Epidermal melanocyte (primary cell): Measurements from ENCODE around the gene TRIM71.

Source experiments
- DNase-seq: peaks from one replicate; pipeline ENCODE4 v3.0.0; 2011; ENCODE audit warnings: low spot score; ENCODE audit not compliant: insufficient read length

The TRIM71 gene

DNA sequence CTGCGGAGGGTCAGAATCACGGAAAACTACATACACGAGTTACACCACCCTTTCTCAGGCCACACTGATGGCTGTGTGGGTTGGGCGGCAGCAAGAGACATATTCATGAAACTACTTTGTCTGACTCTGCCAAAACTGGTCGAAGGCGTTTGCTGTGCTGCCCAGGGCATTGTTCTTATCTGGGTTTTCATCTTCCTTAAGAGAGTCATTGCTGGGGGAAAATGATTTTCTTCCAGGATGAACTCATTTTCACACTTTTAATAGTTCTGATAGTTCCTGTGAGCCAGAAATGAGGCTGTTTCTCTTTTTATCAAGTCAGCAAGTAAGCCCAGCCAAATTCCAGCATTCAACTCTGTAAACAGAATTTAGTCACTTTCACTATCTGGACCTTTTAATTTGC lies 47.6 kb downstream of the TRIM71 start:
- no peak for DNase-seq

- no peak for DNase-seq
Measured at GRCh38 chr3:32866533-32866932, 48.7 kb downstream of the TRIM71 start.

GRCh38 chr3:32867954-32868353 lies 50.2 kb downstream of the TRIM71 start:
- DNase-seq, result no peak

DNA sequence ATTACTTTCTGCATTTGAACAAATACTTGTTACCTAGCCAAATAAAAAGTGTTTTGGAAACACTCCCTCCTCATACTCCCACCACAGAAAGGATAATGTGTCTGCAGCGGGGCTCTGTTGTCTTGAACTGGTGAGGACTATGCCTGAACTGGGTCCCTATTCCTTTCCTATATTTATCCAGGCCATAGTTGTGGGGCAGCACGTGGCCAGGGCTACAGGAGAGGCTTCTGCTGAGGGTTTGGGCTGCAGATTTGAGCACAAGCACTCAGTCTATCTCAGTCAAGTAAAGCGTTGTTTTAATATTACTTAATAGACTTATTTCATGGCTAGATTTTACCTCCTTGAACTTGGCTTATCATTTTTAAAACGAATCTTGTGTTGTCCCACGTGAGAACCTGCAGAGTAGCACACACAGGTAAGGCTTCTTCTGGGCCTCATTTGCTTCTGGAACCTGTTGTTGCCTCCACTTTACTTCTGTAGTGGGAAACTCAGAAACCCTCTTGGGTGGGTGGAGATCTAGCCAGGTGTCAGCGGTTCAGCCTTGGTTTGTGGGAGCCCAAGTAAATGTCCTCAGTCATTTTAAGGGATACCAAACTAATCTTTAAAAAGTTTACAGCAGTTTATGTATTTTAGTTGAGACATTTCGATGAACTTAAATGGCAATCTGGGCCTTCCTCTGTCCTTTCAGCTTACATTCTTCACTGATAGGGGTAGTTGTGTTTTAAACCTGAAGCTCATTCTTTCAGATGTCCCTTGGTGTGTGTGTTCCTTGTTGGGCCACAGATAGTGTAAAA lies 51.1 kb downstream of the TRIM71 start:
- DNase-seq, result no peak

DNA sequence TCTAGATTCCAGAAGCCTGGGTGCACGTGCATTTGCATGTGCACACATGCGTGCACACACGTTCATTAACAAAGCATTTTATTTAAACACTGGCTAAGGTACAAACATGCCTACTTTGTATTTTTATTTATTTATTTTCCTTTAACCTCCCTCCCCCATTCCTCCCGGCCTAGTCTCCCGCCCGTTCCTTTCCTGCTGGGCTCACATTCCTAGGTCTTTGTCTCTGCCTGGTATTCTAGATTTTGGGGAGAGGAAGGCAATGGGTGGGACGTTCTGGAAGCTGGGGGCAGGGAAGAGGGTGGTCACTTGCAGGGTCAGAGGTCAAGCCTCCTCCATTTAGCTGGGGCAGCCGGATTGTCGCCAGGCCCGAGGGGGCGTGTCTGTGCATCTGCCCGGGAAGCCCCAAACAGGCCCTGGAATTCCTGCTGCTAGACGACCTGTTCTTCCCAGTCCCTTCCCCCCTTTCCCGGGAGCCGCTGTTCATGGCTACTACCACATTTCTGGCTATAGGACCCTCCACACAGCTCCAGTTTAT lies 51.8 kb downstream of the TRIM71 start:
- no peak for DNase-seq

GRCh38 chr3:32870373-32871095 lies 52.7 kb downstream of the TRIM71 start:
- DNase-seq, result no peak

- DNase-seq, result no peak
Measured at GRCh38 chr3:32871273-32871672, 53.5 kb downstream of the TRIM71 start.

- no peak for DNase-seq
Measured at GRCh38 chr3:32872487-32873382, 54.9 kb downstream of the TRIM71 start.

DNA sequence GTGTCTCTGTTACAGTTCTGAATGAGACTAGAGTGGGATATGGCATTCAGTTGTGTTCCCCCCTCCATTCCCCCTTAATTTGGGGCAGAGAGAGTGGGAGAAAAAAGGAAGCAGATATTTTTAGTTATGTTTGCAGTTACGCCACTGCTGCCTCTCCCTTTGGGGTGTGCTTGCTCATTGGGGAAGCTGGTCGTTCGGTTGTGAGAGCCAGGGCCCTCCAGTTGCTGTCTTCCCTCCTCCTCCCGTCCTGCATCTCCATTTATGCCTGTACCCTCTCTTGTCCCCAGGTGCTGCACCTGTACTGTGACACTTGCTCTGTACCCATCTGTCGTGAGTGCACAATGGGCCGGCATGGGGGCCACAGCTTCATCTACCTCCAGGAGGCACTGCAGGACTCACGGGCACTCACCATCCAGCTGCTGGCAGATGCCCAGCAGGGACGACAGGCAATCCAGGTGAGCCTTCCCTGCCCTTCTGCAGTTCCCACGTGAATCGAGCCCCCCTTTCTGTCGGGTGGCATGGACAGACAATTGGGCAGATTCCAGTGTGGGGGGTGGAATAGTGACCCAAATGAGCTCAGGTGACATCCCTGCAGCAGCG lies 55.8 kb downstream of the TRIM71 start:
- DNase-seq, result no peak

DNA sequence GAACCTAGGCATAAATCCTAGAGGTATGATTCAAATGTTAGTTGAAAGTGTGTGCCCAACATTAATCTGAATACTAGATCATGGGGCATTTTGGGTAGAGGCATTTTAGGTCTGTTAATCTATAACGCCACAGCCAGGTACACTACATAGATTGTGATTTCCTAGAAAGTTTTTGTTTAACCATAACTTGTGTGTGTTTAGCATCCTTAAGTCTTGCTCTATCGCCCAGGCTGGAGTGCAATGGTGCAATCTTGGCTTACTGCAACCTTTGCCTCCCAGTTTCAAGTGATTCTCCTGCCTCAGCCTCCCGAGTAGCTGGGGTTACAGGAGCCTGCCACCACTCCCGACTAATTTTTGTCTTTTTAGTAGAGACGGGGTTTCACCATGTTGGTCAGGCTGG lies 59.1 kb downstream of the TRIM71 start:
- DNase-seq, result no peak

GRCh38 chr3:32877598-32877997 lies 59.8 kb downstream of the TRIM71 start:
- no peak for DNase-seq

DNA sequence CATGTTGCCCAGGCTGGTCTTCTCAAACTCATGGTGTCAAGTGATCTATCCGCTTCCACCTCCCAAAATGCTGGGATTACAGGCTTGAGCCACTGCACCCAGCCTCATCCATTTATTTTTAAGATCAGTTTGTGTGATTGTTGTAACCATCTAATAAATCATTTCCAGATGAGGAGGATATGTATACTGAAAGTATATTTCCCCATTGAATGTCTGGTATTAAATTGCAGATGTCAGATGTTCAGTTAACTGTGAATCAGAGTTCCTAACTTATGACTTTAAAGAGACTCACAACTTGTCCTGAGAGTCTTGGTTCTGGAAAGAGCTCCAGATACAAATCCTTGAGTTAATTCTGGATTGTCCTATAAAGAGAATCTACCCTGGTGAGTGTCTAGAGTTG lies 62.4 kb downstream of the TRIM71 start:
- DNase-seq, result no peak

GRCh38 chr3:32881624-32882023 lies 63.8 kb downstream of the TRIM71 start:
- DNase-seq, result no peak

DNA sequence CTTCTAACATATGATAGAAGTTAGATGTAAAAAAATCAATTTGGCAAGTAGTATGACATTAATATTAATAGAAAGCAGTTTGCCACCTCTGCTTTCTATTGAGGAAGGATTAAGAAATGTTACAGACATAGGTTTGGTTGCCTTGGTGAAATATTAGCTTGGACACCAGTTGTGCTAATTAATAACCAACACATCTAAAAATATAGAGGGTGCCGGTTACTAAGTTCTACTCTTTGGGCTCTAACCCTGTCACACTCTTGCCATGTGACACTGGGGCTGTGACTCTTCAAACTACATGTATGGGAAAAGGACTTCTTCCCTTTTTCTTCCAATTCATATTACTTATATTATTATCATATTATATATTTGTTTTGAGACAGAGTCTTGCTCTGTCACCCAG lies 64.4 kb downstream of the TRIM71 start:
- no peak for DNase-seq

DNA sequence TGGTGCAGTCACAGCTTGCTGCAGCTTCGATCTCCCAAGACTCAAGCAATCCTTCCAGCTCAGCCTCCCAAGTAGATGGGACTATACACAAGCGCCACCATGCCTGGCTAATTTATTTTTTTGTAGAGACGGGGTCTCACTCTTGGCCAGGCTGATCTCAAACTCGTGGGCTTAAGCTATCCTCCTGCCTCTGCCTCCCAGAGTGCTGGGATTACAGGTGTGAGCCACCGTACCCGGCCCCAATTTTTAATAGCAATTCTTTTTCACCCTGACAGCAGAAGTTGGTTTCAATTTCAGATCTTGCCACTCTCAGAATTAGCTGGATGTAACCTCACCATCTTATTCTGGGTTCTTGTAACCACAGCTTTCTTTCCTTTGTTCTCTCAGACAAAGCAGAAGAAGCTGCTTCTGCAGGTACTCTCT lies 64.8 kb downstream of the TRIM71 start:
- no peak for DNase-seq

DNA sequence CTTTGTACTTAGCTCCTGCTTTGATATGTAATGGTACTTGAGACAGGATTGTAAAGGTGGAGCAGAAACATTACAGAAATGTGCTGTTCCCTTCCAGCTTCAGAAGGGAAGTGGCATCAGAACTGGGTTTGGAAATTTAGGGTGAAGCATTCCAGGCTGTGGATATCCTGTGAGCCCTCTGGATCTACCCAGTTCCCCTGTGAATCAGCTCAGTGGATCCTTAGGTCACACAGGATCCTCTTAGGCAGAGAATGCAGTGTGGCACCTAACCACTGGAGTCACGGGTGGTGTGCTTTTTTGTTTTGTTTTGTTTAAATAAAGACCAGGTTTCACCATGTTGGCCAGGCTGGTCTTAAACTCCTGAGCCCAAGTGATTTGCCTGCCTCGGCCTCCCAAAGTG lies 66.0 kb downstream of the TRIM71 start:
- DNase-seq, result no peak

GRCh38 chr3:32884591-32884990 lies 66.8 kb downstream of the TRIM71 start:
- DNase-seq, result no peak

GRCh38 chr3:32885283-32885901 lies 67.6 kb downstream of the TRIM71 start:
- DNase-seq, result no peak

GRCh38 chr3:32886296-32886695 lies 68.5 kb downstream of the TRIM71 start:
- no peak for DNase-seq

- DNase-seq, result no peak
Measured at GRCh38 chr3:32886911-32887310, 69.1 kb downstream of the TRIM71 start.

DNA sequence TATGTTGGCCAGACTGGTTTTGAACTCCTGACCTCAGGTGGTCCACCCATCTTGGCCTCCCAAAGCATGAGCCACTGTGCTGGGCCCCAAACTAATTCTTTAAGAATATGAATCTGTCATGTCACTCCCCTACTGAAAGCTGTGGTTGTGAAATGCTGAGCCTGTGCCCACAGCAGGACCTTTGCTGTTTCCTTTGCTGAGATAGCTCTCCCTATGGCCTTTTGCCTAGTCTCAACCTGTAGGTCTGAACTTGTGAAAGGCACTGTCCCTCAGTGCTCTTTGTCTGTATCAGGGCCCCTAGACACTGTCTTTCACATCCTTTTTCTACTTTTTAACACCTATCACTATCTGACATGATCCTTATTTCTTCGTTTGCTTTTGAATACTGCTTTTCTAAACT lies 70.9 kb downstream of the TRIM71 start:
- no peak for DNase-seq
